Keratinocyte (primary cell): ENCODE measurements around the gene FGF4. TPM values are rescaled to one million over a fixed set of nuclear protein-coding genes. Genes with fewer than 3 reads are reported as not detected.
A peak's percentile ranks its signal among the peaks of the same experiment; 100 is the strongest.

Experiments
- DNase-seq: peaks from one replicate; pipeline ENCODE4 v3.0.0-alpha.2; 2011; ENCODE audit warnings: low read depth, missing footprints, low spot score
- FAIRE-seq: peaks from 2 replicates; lab custom pipeline; 2011; peaks lifted over from hg19 to GRCh38; lab: Jason Lieb, UNC
- H2AFZ ChIP-seq: 2 replicates; pipeline ENCODE4 v1.6.0; 2012; ENCODE audit warnings: low read length, control low read depth, inconsistent platforms; ENCODE audit not compliant: control insufficient read depth
- H3K27ac ChIP-seq: 2 replicates; pipeline ENCODE4 v1.5.1; 2011; ENCODE audit warnings: low read length; ENCODE audit not compliant: control insufficient read depth, insufficient read depth
- H3K27me3 ChIP-seq: 3 replicates; pipeline ENCODE4 v1.6.0; 2011; ENCODE audit warnings: low read length; ENCODE audit not compliant: control insufficient read depth, insufficient read depth; ENCODE audit errors: extremely low read depth
- H3K36me3 ChIP-seq, 2 experiments: 2 replicates in 1 of 2; 3 replicates in 1 of 2; pipeline ENCODE4 v1.5.1; 2011; ENCODE audit warnings: low read length in 2 of 2, mild to moderate bottlenecking in 1 of 2; ENCODE audit not compliant: control insufficient read depth in 2 of 2, insufficient read depth in 2 of 2; ENCODE audit errors: extremely low read depth in 1 of 2
- H3K4me1 ChIP-seq: 3 replicates; pipeline ENCODE4 v1.5.1; 2011; ENCODE audit warnings: low read length; ENCODE audit not compliant: control insufficient read depth, insufficient read depth; ENCODE audit errors: extremely low read depth
- H3K4me2 ChIP-seq: 3 replicates; pipeline ENCODE4 v1.6.0; 2011; ENCODE audit warnings: low read depth, low read length; ENCODE audit not compliant: control insufficient read depth, insufficient read depth; ENCODE audit errors: extremely low read depth
- H3K4me3 ChIP-seq, 3 experiments: fragments of 200-600 bp in 1 of 3; sonication (generic) in 1 of 3; 2 replicates in 2 of 3; 3 replicates in 1 of 3; pipeline ENCODE4 v1.5.1; 2011 to 2016; ENCODE audit warnings: low read length in 3 of 3, mild to moderate bottlenecking in 3 of 3, control low read depth in 2 of 3, inconsistent platforms in 1 of 3, low read depth in 1 of 3, mixed read lengths in 1 of 3, mixed run types in 1 of 3, moderate library complexity in 1 of 3; ENCODE audit not compliant: control insufficient read depth in 2 of 3, insufficient read depth in 2 of 3; ENCODE audit errors: extremely low read depth in 1 of 3
- H3K79me2 ChIP-seq: 2 replicates; pipeline ENCODE4 v1.6.0; 2012; ENCODE audit warnings: low read length; ENCODE audit not compliant: control insufficient read depth, insufficient read depth
- H3K9ac ChIP-seq: 3 replicates; pipeline ENCODE4 v1.6.0; 2011; ENCODE audit warnings: low read length; ENCODE audit not compliant: control insufficient read depth, insufficient read depth; ENCODE audit errors: extremely low read depth
- H3K9me1 ChIP-seq: 3 replicates; pipeline ENCODE4 v1.6.0; 2011; ENCODE audit warnings: low read length; ENCODE audit not compliant: control insufficient read depth, insufficient read depth; ENCODE audit errors: extremely low read depth
- H3K9me3 ChIP-seq: 2 replicates; pipeline ENCODE4 v1.5.1; 2012; ENCODE audit warnings: low read depth, low read length; ENCODE audit not compliant: control insufficient read depth
- H4K20me1 ChIP-seq: 3 replicates; pipeline ENCODE4 v1.6.0; 2011; ENCODE audit warnings: low read length; ENCODE audit not compliant: control insufficient read depth, insufficient read depth; ENCODE audit errors: extremely low read depth
- EZH2 ChIP-seq: IDR thresholded peaks from one replicate; pipeline ENCODE4 v1.6.1; 2012; ENCODE audit warnings: inconsistent platforms, mild to moderate bottlenecking, low read length, moderate library complexity
- dilution Hi-C: fragments of 300-500 bp; cut with MboI; formaldehyde crosslinking; loops from one replicate; pipeline ENCODE4 v1.7.0; 2020; ENCODE audit warnings: low sequenced_read_pairs; ENCODE audit not compliant: extremely low pct_ligation_motif_present
- polyA plus RNA-seq, 5 experiments: library from polyadenylated mRNA; depleted of rRNA in 3 of 5; stranded (reverse) in 3 of 5; stranded (forward) in 1 of 5; unstranded in 1 of 5; fragments of >200 nt; gene quantifications; 1 replicate in 1 of 5; 2 replicates in 3 of 5; 3 replicates in 1 of 5; pipeline versions ENCODE4 v1.2.1 to v1.2.3, GENCODE V29; 2011 to 2012; ENCODE audit warnings: missing spikeins in 2 of 5, low read depth in 1 of 5, low replicate concordance in 1 of 5
- TF ChIP-seq, protein P1 (sequence below), 3 experiments: IDR thresholded peaks in 1 of 3; conservative IDR thresholded peaks in 1 of 3; optimal IDR thresholded peaks in 1 of 3; 2 replicates in 2 of 3; 3 replicates in 1 of 3; pipeline versions ENCODE3 to v1.5.1; 2011; ENCODE audit warnings: low read length in 3 of 3, mild to moderate bottlenecking in 3 of 3, moderate library complexity in 2 of 3, control low read depth in 1 of 3, inconsistent platforms in 1 of 3; ENCODE audit not compliant: insufficient read depth in 2 of 3; ENCODE audit errors: extremely low read depth in 1 of 3

FGF4 gene
- polyA plus RNA-seq, 1 donor (not counting 4 experiments of a cell fraction or from before 2014, with no cell fraction given), result not detected

DNA sequence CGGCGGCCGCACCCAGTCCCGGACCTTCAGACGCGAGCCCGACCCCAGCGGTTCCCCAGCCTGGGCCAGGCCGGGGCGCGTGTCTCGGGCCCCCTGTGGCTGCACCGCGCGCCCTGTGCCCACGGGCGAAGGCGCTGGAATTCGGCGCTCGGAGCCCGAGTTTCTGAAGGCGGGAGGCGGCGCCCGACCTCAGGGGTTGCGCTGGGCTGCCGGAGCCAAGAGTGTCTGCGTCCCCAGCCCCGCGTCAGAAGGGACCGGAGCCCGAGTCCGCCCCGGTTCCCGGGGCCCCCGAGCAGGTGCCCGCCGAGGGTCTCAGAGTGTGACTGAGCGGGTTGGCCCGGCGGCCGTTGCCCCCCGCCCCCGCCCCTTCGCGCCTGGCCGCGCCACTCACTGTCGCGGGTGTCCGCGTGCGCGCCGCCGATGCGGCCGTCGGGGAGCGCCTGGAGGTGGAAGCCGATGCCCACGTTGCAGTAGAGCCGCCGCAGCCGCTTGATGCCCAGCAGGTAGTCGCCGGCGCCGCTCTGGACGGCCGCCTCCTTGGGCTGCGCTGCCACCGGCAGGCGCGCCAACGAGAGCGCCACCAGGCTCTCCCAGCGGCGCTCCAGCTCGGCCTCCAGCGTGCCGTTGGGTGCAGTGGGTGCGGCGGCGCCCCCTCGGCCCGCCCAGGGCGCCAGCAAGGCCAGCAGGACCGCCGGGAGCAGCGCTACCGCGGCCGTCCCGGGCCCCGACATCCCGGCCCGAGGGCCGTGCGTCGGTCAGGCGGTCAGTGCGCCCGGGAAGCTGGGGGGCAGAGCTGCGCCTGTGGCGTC lies 583 bp downstream of the FGF4 start:
- Histone ChIP-seq H3K36me3 (no peaks in the 10 kb centered on the region), H4K20me1 (peaks cover 3% of the 10 kb centered on the region), H3K9ac (no peak overlapping the region), H3K9me1 (no peaks in the 10 kb centered on the region), H3K9me3 (no peaks in the 10 kb centered on the region), H3K27ac (no peak overlapping the region), H3K4me1 (no peaks in the 10 kb centered on the region), H2AFZ (no peak overlapping the region), H3K4me2 (no peak overlapping the region), H3K27me3 (peaks cover 61% of the 10 kb centered on the region), H3K79me2 (no peaks in the 10 kb centered on the region), H3K4me3 (no peak overlapping the region)
- dilution Hi-C loops, result no loop called here
- TF ChIP-seq, protein P1, sequence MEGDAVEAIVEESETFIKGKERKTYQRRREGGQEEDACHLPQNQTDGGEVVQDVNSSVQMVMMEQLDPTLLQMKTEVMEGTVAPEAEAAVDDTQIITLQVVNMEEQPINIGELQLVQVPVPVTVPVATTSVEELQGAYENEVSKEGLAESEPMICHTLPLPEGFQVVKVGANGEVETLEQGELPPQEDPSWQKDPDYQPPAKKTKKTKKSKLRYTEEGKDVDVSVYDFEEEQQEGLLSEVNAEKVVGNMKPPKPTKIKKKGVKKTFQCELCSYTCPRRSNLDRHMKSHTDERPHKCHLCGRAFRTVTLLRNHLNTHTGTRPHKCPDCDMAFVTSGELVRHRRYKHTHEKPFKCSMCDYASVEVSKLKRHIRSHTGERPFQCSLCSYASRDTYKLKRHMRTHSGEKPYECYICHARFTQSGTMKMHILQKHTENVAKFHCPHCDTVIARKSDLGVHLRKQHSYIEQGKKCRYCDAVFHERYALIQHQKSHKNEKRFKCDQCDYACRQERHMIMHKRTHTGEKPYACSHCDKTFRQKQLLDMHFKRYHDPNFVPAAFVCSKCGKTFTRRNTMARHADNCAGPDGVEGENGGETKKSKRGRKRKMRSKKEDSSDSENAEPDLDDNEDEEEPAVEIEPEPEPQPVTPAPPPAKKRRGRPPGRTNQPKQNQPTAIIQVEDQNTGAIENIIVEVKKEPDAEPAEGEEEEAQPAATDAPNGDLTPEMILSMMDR (optimal IDR thresholded peaks at IDR 0.05 in 1 of 3, IDR thresholded peaks at IDR 0.05 in 1 of 3, conservative IDR thresholded peaks at IDR 0.05 in 1 of 3; ENCODE audit: extremely low read depth in 1 of 3, insufficient read depth in 2 of 3, low read length in 3 of 3), result no peak
- TF ChIP-seq EZH2, result peak; percentile 84
- DNase-seq, result no peak
- FAIRE-seq, result no peak

DNA sequence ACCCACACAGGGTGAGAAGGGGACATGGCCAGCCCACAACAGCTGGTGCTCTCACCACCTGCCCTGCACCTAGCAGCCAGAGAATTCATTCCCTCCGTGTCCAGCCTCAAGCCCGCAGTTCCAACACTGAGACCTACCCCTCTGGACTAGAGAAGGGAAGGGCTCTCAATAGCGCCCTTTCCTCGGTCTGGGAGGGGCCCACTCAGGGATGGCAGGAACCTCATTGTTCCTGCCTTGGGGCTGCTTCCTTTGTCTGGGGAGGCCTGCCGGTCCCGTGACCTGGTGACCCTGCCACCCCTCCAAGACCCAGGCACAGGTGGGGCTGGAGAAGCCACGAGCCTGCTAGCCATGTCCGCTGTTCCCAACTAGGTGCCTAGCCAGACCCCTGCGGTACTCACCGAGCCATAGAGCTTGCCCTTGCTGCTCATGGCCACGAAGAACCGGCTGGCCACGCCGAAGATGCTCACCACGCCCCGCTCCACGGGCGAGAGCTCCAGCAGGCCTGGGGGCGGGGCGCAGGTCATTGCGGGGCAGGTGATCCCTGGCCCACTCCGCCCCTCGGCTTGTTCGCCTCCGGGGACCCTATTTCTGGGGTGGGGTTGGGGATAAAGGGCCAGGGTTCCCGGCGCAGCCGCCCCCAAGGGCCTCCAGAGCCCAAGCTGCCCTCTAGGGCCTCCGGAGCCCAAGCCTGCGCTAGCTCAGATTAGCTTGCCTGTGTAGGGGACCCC lies 1.4 kb downstream of the FGF4 start:
- Histone ChIP-seq H2AFZ (no peak overlapping the region), H3K79me2 (no peaks in the 10 kb centered on the region), H4K20me1 (peaks cover 3% of the 10 kb centered on the region), H3K9ac (no peak overlapping the region), H3K4me2 (no peak overlapping the region), H3K27ac (no peak overlapping the region), H3K4me3 (no peak overlapping the region), H3K9me3 (no peaks in the 10 kb centered on the region), H3K9me1 (no peaks in the 10 kb centered on the region), H3K27me3 (peaks cover 61% of the 10 kb centered on the region), H3K36me3 (no peaks in the 10 kb centered on the region), H3K4me1 (no peaks in the 10 kb centered on the region)
- TF ChIP-seq, protein P1 (optimal IDR thresholded peaks at IDR 0.05 in 1 of 3, IDR thresholded peaks at IDR 0.05 in 1 of 3, conservative IDR thresholded peaks at IDR 0.05 in 1 of 3; ENCODE audit: extremely low read depth in 1 of 3, insufficient read depth in 2 of 3, low read length in 3 of 3), result no peak
- TF ChIP-seq EZH2, result no peak
- FAIRE-seq (no peak), DNase-seq (no peak)
- dilution Hi-C loops, result no loop called here
